Tibial nerve (tissue), 4 donors: ENCODE data around the gene LARP4B. TPM values are rescaled to one million over a fixed set of nuclear protein-coding genes. Genes with fewer than 3 reads are reported as not detected.

Experiments
- DNase-seq, 2 donors: peaks; one replicate each; pipeline ENCODE4 v3.0.0-alpha.2; 2019; ENCODE audit warnings: low spot score in 2 of 2
- H3K27ac ChIP-seq, 4 donors: fragments of 200-600 bp; sonication (generic) in 3 of 4; one replicate each; pipeline ENCODE4 v1.5.1; 2017 to 2019; ENCODE audit warnings: mild to moderate bottlenecking in 1 of 4
- H3K27me3 ChIP-seq, 2 donors: fragments of 200-600 bp; sonication (generic) in 1 of 2; one replicate each; pipeline versions ENCODE4 v1.5.1 to v1.6.0; 2017 to 2019
- H3K36me3 ChIP-seq, 3 donors: fragments of 200-600 bp; sonication (generic); one replicate each; pipeline ENCODE4 v1.5.1; 2018 to 2019
- H3K4me1 ChIP-seq, 4 donors: fragments of 200-600 bp; sonication (generic) in 3 of 4; one replicate each; pipeline ENCODE4 v1.5.1; 2017 to 2019
- H3K4me3 ChIP-seq, 4 donors: fragments of 200-600 bp; sonication (generic) in 3 of 4; one replicate each; pipeline ENCODE4 v1.5.1; 2017 to 2019; ENCODE audit warnings: mild to moderate bottlenecking in 1 of 4, moderate library complexity in 1 of 4
- H3K9me3 ChIP-seq, 4 donors: fragments of 200-600 bp; sonication (generic) in 3 of 4; one replicate each; pipeline ENCODE4 v1.5.1; 2017 to 2019
- EP300 ChIP-seq, 2 donors: sonication (generic); formaldehyde crosslinking; IDR thresholded peaks; one replicate each; pipeline ENCODE4 v1.6.1; 2017; ENCODE audit warnings: antibody characterized with exemption in 2 of 2, mild to moderate bottlenecking in 1 of 2
- POLR2A ChIP-seq, 2 donors: fragments of 450-650 bp; IDR thresholded peaks; one replicate each; pipeline ENCODE4 v1.6.1; 2017; ENCODE audit warnings: antibody characterized with exemption in 2 of 2, mild to moderate bottlenecking in 2 of 2, moderate library complexity in 2 of 2
- WGBS, 2 donors: methylation state at CpG; one replicate each; pipeline ENCODE4 v1.1.5; 2018; 5-methylcytosine and 5-hydroxymethylcytosine counted together
- total RNA-seq, 4 donors: library from RNA; depleted of rRNA; stranded (reverse); fragments of >200 nt; gene quantifications; one replicate each; pipeline ENCODE4 v1.1.0, GENCODE V29; 2016
- TF ChIP-seq, protein P1 (sequence below), 5 experiments: fragments of 200-600 bp in 3 of 5; fragments of 450-650 bp in 2 of 5; sonication (generic) in 3 of 5; IDR thresholded peaks; one replicate each; pipeline ENCODE4 v1.5.1; 2016 to 2019; ENCODE audit warnings: antibody characterized with exemption in 5 of 5, mild to moderate bottlenecking in 3 of 5, moderate library complexity in 2 of 5

LARP4B gene
- total RNA-seq, 4 donors from 2014 or later, result 50.2 to 64.7 (median 58.6) TPM

- no peak for DNase-seq
- no peak for TF ChIP-seq POLR2A (IDR thresholded peaks at IDR 0.05)
- TF ChIP-seq, protein P1, sequence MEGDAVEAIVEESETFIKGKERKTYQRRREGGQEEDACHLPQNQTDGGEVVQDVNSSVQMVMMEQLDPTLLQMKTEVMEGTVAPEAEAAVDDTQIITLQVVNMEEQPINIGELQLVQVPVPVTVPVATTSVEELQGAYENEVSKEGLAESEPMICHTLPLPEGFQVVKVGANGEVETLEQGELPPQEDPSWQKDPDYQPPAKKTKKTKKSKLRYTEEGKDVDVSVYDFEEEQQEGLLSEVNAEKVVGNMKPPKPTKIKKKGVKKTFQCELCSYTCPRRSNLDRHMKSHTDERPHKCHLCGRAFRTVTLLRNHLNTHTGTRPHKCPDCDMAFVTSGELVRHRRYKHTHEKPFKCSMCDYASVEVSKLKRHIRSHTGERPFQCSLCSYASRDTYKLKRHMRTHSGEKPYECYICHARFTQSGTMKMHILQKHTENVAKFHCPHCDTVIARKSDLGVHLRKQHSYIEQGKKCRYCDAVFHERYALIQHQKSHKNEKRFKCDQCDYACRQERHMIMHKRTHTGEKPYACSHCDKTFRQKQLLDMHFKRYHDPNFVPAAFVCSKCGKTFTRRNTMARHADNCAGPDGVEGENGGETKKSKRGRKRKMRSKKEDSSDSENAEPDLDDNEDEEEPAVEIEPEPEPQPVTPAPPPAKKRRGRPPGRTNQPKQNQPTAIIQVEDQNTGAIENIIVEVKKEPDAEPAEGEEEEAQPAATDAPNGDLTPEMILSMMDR (IDR thresholded peaks at IDR 0.05), result no peak
- TF ChIP-seq EP300 (IDR thresholded peaks at IDR 0.05), result no peak
- 91 to 95% methylated on average over 13 to 20 of the region's 21 CpGs for WGBS, 2 donors
- Histone ChIP-seq H3K9me3 (no peaks in the 10 kb centered on the region), H3K4me3 (no peak overlapping the region), H3K27me3 (peaks cover 0 to 28% of the 10 kb centered on the region in 2 donors), H3K36me3 (no peaks in the 10 kb centered on the region), H3K27ac (no peak overlapping the region), H3K4me1 (peaks cover 0 to 12% (median 4%) of the 10 kb centered on the region in 4 donors)
Observed at GRCh38 chr10:780536-781524, 150.7 kb downstream of the LARP4B start.

DNA sequence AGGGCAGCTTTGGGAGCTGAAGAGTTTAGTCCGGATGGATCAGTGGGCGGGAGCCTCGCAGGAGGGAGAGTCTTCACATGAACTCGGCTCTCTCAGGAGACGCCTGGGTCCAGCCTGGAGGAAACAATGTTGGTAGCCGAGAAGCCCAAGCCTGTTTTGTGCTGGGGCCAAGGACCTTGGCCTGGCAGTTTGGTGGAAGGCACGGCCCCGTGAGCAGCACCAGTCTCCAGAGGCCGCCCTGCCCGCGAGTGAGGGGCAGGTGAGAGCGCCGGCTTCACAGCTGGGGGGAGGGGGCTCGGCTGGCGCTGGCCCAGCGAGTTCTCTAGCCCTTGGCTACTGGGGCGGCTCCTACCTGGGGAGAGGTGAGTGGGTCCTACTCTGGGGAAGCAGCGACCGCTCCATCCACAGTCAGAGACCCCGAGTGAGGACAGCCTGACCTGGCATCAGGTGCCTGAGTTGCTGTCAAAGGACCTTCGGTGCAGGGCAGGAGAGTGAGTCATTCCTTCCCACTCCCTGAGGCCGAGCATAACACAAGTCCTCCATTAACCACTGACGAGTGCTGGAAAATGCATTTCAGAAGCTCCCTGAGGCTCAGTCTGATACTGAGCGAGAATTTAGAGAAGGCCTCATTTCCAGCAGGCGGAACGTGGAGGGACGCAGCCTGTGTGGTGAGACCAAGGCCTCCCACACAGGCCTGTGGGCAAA is 152.7 kb downstream of the LARP4B start:
- Histone ChIP-seq H3K27ac (no peak overlapping the region), H3K27me3 (peaks cover 0 to 11% of the 10 kb centered on the region in 2 donors), H3K36me3 (no peaks in the 10 kb centered on the region), H3K9me3 (no peaks in the 10 kb centered on the region), H3K4me3 (no peak overlapping the region), H3K4me1 (no peaks in the 10 kb centered on the region)
- no peak for TF ChIP-seq POLR2A (IDR thresholded peaks at IDR 0.05)
- DNase-seq, result no peak
- WGBS, 2 donors, result 67 to 84% methylated on average over 17 to 27 of the region's 27 CpGs

DNA sequence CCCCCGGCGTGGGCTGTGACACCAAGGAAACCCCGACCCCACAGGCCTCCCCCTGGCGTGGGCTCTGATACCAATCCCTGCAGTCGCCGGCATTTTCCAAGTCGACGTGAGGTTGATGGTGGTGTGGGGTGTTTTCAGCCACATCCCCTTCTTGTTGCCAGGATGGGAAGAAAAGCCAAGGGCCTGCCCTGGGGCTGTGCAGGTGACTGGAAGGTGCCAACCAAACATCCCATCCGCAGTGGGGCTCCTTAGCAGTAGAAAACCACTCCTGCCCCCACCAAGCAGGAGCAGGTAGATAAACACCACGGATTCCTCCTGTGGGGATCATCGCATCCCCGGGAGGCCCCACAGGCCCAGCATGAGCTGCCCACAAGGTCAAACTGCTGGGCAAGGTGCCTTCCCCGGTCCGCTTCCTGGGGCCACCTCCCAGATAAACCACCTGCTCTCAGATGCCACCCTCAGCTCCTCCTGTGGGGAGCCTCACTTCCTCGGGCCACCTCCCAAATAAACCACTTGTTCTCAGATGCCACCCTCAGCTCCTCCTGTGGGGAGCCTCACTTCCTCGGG is 153.5 kb downstream of the LARP4B start:
- TF ChIP-seq, protein P1 (IDR thresholded peaks at IDR 0.05), result no peak
- TF ChIP-seq POLR2A (IDR thresholded peaks at IDR 0.05) (no peak), EP300 (IDR thresholded peaks at IDR 0.05) (no peak)
- Histone ChIP-seq H3K4me1 (no peaks in the 10 kb centered on the region), H3K36me3 (no peaks in the 10 kb centered on the region), H3K9me3 (no peaks in the 10 kb centered on the region), H3K27me3 (peaks cover 0 to 4% of the 10 kb centered on the region in 2 donors), H3K4me3 (no peak overlapping the region), H3K27ac (no peak overlapping the region)
- 87 to 92% methylated on average over 10 to 11 of the region's 16 CpGs for WGBS, 2 donors
- DNase-seq, result no peak

DNA sequence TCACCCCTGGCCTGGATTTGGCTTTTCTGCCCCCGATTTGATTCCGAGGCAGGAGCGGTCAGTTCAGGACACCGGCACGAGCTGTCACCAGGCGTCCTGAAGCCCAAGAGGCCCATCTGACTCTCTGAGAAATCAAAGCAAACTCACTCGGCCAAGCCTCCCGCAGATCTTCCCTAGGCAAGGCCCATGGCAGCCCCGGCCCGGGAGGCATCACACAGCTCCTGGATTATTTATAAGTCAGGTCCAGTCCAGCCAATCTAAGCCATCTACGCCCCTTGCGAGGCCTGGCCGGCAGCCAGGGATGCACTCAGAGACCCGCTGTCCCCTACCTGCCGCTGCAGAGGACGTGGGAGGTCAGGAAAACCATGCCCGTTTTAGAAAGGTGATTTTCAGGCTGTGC is 154.7 kb downstream of the LARP4B start:
- Histone ChIP-seq H3K27me3 (no peaks in the 10 kb centered on the region), H3K9me3 (no peaks in the 10 kb centered on the region), H3K4me3 (no peak overlapping the region), H3K4me1 (no peaks in the 10 kb centered on the region), H3K36me3 (no peaks in the 10 kb centered on the region), H3K27ac (no peak overlapping the region)
- DNase-seq, result no peak
- 83 to 84% methylated on average over 17 of the region's 17 CpGs for WGBS, 2 donors
- TF ChIP-seq POLR2A (IDR thresholded peaks at IDR 0.05) (no peak), EP300 (IDR thresholded peaks at IDR 0.05) (no peak)
- TF ChIP-seq, protein P1 (IDR thresholded peaks at IDR 0.05), result no peak

GRCh38 chr10:775245-776075 is 156.0 kb downstream of the LARP4B start:
- H3K36me3 ChIP-seq, result no peaks in the 10 kb centered on the region
- H3K4me3 ChIP-seq, result no peak overlapping the region
- DNase-seq, result no peak
- H3K27ac ChIP-seq, result no peak overlapping the region
- 81 to 88% methylated on average over 36 to 37 of the region's 38 CpGs for WGBS, 2 donors
- no peaks in the 10 kb centered on the region for H3K27me3 ChIP-seq
- H3K9me3 ChIP-seq, result peaks cover 0 to 7% (median 0%) of the 10 kb centered on the region in 4 donors
- H3K4me1 ChIP-seq, result no peaks in the 10 kb centered on the region
- TF ChIP-seq EP300 (IDR thresholded peaks at IDR 0.05), result no peak
- TF ChIP-seq, protein P1 (IDR thresholded peaks at IDR 0.05), result no peak
- TF ChIP-seq POLR2A (IDR thresholded peaks at IDR 0.05), result no peak
